ENCODE results near the gene NLRC3. TPM values are rescaled to one million over a fixed set of nuclear protein-coding genes. Genes with fewer than 3 reads are reported as not detected.

The NLRC3 gene
- total RNA-seq, 4 donors from 2014 or later = 0.59 to 0.90 (median 0.75) TPM

DNA sequence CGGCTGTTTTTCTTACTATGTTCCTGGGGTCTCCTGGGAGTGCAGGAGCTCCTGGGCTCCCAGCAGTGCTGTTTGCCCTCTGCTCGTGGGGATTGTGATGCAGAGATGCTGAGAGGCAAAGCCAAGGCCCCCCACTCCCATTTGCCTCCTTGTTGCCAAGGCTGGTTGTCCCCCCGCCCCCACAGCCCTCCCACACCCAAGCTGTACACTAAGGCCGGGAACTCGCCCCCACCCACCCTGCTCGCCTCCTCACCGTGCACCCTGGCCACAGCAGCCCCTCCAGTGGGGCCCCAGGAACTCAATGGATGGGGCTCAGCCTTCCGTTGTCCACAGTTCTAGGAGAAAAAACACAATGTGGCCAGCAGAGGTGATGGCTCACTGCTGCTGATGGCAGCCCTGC lies 10.2 kb downstream of the NLRC3 start:
- no peak overlapping the region for H3K27ac ChIP-seq
- H3K36me3 ChIP-seq = peaks cover 0 to 29% (median 0%) of the 10 kb centered on the region in 3 donors
- no peak for DNase-seq (ENCODE audit: low spot score in 2 of 2)
- H3K4me3 ChIP-seq = no peak overlapping the region
- no peak for TF ChIP-seq EP300 (IDR thresholded peaks at IDR 0.05)
- no peak for TF ChIP-seq POLR2A (IDR thresholded peaks at IDR 0.05)
- TF ChIP-seq, protein P1, sequence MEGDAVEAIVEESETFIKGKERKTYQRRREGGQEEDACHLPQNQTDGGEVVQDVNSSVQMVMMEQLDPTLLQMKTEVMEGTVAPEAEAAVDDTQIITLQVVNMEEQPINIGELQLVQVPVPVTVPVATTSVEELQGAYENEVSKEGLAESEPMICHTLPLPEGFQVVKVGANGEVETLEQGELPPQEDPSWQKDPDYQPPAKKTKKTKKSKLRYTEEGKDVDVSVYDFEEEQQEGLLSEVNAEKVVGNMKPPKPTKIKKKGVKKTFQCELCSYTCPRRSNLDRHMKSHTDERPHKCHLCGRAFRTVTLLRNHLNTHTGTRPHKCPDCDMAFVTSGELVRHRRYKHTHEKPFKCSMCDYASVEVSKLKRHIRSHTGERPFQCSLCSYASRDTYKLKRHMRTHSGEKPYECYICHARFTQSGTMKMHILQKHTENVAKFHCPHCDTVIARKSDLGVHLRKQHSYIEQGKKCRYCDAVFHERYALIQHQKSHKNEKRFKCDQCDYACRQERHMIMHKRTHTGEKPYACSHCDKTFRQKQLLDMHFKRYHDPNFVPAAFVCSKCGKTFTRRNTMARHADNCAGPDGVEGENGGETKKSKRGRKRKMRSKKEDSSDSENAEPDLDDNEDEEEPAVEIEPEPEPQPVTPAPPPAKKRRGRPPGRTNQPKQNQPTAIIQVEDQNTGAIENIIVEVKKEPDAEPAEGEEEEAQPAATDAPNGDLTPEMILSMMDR (IDR thresholded peaks at IDR 0.05) = no peak
- 45 to 53% methylated on average over 3 to 8 of the region's 8 CpGs for WGBS, 2 donors
- no peaks in the 10 kb centered on the region for H3K4me1 ChIP-seq
- no peaks in the 10 kb centered on the region for H3K27me3 ChIP-seq
- peaks cover 0 to 16% (median 0%) of the 10 kb centered on the region in 4 donors for H3K9me3 ChIP-seq

DNA sequence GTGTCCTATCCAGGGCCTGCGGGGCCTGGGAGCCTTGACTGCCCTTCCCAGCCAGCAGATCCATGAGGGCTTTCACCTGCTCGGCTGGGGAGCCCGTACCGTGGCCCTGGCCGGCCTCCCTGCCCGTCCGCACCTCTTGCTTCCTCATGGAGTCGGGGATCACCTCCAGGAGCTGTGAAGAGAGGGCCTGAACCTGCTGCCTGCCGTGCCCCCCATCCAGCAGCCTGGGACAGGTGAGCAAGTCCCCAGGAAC lies 12.4 kb downstream of the NLRC3 start:
- peaks cover 0 to under 1% (median 0%) of the 10 kb centered on the region in 4 donors for H3K9me3 ChIP-seq
- 94 to 97% methylated on average over 9 of the region's 9 CpGs for WGBS, 2 donors
- H3K4me1 ChIP-seq = no peaks in the 10 kb centered on the region
- peaks cover 0 to 19% (median 0%) of the 10 kb centered on the region in 3 donors for H3K36me3 ChIP-seq
- DNase-seq (ENCODE audit: low spot score in 2 of 2) = no peak
- no peak overlapping the region for H3K27ac ChIP-seq
- H3K4me3 ChIP-seq = no peak overlapping the region
- H3K27me3 ChIP-seq = no peaks in the 10 kb centered on the region
- TF ChIP-seq, protein P1 (IDR thresholded peaks at IDR 0.05) = no peak
- TF ChIP-seq POLR2A (IDR thresholded peaks at IDR 0.05) (no peak), EP300 (IDR thresholded peaks at IDR 0.05) (no peak)

DNA sequence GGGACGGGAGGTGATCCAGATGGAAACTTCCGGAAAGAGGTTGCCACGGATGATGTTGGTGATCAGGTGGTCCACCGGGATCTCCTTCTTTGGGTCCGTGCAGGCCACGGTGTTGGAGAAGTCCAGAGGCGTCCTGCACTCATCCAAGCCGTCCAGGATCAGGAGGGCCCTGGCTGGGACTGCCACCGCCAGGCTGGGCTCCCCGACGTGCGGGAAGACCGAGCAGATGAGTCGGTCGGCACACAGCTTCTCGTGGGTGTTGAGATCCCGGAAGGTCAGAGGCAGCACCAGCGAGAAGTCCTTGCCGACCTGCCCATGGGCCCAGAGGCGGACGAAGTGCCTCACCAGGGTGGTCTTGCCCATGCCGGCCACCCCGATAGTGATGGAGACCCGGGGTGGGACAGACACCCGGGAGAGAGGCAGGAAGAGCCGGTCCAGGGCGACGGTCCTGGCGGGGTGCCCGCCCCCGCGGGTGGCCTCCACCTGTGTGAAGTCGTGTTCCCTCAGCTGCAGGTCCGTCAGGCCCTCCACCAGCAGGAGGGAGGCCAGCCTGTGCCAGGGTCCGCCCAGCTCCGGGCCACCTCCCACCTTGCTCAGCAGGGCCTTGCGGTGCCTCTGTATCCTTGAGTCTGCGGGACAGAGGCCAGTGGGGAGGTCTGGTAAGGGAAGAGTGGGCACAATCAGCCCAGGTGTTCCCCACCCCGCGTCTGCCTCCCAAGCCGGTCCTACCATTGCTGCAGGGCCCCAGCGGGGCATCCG lies 12.9 kb downstream of the NLRC3 start:
- TF ChIP-seq EP300 (IDR thresholded peaks at IDR 0.05) (no peak), POLR2A (IDR thresholded peaks at IDR 0.05) (no peak)
- TF ChIP-seq, protein P1 (IDR thresholded peaks at IDR 0.05) = no peak
- H3K4me1 ChIP-seq = no peaks in the 10 kb centered on the region

DNA sequence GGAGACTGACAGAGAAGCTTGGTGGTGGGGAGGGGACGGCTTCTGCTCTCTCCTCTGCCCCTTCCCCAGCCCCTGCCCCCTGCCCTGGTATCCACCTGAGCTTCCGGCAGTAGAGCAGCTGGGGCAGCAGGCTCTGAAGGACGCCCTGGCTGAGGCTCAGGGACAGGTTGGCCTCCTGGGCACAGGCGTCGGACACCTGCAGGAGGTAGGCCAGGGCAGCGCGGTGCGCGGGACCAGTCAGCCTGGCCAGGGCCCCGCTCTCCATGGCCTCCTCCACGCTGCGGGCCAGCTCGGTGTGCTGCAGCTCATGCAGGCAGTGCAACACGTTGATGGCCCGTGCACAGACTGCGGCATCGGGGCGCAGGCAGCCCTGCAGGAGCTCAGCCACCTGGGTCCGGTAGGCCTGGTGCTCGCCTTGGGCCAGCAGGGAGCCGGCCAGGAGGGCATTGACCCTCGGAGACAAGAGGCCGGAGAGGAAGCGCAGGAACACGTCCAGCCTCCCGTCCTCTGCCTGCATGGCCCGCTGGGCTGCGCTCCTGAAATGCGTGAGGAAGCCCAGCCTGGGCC lies 14.2 kb downstream of the NLRC3 start:
- 89 to 91% methylated on average over 16 to 28 of the region's 29 CpGs for WGBS, 2 donors
- Histone ChIP-seq H3K4me3 (no peak overlapping the region), H3K36me3 (peaks cover 0 to 18% (median 0%) of the 10 kb centered on the region in 3 donors), H3K27me3 (no peaks in the 10 kb centered on the region), H3K4me1 (no peaks in the 10 kb centered on the region), H3K9me3 (no peaks in the 10 kb centered on the region), H3K27ac (no peak overlapping the region)
- TF ChIP-seq POLR2A (IDR thresholded peaks at IDR 0.05) = no peak
- TF ChIP-seq, protein P1 (IDR thresholded peaks at IDR 0.05) = no peak
- no peak for TF ChIP-seq EP300 (IDR thresholded peaks at IDR 0.05)
- no peak for DNase-seq (ENCODE audit: low spot score in 2 of 2)

More for the DNA sequence above, 12.9 kb downstream of the NLRC3 start:
- H3K27me3 ChIP-seq = no peaks in the 10 kb centered on the region
- 93% methylated on average over 40 to 43 of the region's 43 CpGs for WGBS, 2 donors
- H3K27ac ChIP-seq = no peak overlapping the region
- H3K9me3 ChIP-seq = no peaks in the 10 kb centered on the region
- DNase-seq (ENCODE audit: low spot score in 2 of 2) = no peak
- no peak overlapping the region for H3K4me3 ChIP-seq
- H3K36me3 ChIP-seq = peaks cover 0 to 18% (median 0%) of the 10 kb centered on the region in 3 donors

DNA sequence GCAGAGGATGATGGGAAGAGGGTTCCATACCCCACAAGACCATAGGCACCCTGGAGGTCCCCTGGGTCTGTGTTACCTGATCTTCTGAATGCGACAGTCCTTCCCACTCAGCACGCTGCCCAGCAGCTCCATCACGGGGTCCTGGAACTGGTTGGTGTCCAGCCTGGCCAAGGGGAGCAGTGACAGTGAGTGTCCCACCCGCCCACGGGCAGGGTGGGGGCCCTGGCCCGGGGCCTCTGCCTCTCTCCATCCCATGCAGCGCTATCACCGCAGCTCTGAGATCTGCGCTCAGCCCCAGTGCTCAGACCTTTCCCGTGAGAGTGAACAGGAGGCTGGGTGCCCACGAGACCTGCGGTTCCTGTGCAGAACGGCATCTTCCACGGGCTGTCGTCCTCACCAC lies 15.6 kb downstream of the NLRC3 start:
- WGBS, 2 donors = 88 to 91% methylated on average over 13 to 15 of the region's 15 CpGs
- no peaks in the 10 kb centered on the region for H3K4me1 ChIP-seq

More for the DNA sequence above, 15.6 kb downstream of the NLRC3 start:
- Histone ChIP-seq H3K36me3 (peaks cover 0 to 27% (median 0%) of the 10 kb centered on the region in 3 donors), H3K27me3 (no peaks in the 10 kb centered on the region), H3K9me3 (no peaks in the 10 kb centered on the region), H3K4me3 (no peak overlapping the region), H3K27ac (no peak overlapping the region)
- no peak for DNase-seq (ENCODE audit: low spot score in 2 of 2)
- TF ChIP-seq POLR2A (IDR thresholded peaks at IDR 0.05) (no peak), EP300 (IDR thresholded peaks at IDR 0.05) (no peak)
- TF ChIP-seq, protein P1 (IDR thresholded peaks at IDR 0.05) = no peak
